Cardiac muscle cell (in vitro differentiated cells and primary cell): ENCODE measurements around the gene PAFAH1B1. TPM values are rescaled to one million over a fixed set of nuclear protein-coding genes. Genes with fewer than 3 reads are reported as not detected.

Experiments used
- DNase-seq, 2 donors: peaks; one replicate each; pipeline versions ENCODE4 v3.0.0 to v3.0.0-alpha.2; 2010 to 2017; ENCODE audit warnings: low read depth in 1 of 2, low spot score in 1 of 2
- H3K27ac ChIP-seq: fragments of 200-600 bp; sonication (generic); 2 replicates; pipeline ENCODE4 v1.5.1; 2016
- H3K27me3 ChIP-seq: fragments of 200-600 bp; sonication (generic); 2 replicates; pipeline ENCODE4 v1.6.0; 2016; ENCODE audit warnings: control low read depth
- H3K36me3 ChIP-seq: fragments of 200-600 bp; sonication (generic); 2 replicates; pipeline ENCODE4 v1.5.1; 2016; ENCODE audit warnings: control low read depth
- H3K4me1 ChIP-seq: fragments of 200-600 bp; sonication (generic); 2 replicates; pipeline ENCODE4 v1.8.1; 2017; ENCODE audit warnings: low read depth, mild to moderate bottlenecking, mixed run types
- H3K4me3 ChIP-seq: fragments of 200-600 bp; sonication (generic); 2 replicates; pipeline ENCODE4 v1.5.1; 2016; ENCODE audit warnings: mild to moderate bottlenecking
- H3K9me3 ChIP-seq: fragments of 200-600 bp; sonication (generic); 2 replicates; pipeline ENCODE4 v1.5.1; 2017; ENCODE audit warnings: low read depth, mild to moderate bottlenecking, control low read depth
- CTCF ChIP-seq: IDR thresholded peaks from 2 replicates; pipeline ENCODE4 v1.5.1; 2012; ENCODE audit warnings: low read depth, mild to moderate bottlenecking, low read length
- polyA plus RNA-seq: library from polyadenylated mRNA; unstranded; fragments of >200 nt; fragmentation: Nextera tagmentation; extraction: Ambion mirVana; gene quantifications from 2 replicates; pipeline ENCODE4 v1.2.1, GENCODE V29; 2016
- total RNA-seq: library from RNA; depleted of rRNA; stranded (reverse); fragments of >200 nt; gene quantifications from 2 replicates; pipeline ENCODE4 v1.2.3, GENCODE V29; 2016

The PAFAH1B1 gene
- total and polyA plus RNA-seq, 2 experiments from 2014 or later, result 49.3 to 79.3 TPM

DNA sequence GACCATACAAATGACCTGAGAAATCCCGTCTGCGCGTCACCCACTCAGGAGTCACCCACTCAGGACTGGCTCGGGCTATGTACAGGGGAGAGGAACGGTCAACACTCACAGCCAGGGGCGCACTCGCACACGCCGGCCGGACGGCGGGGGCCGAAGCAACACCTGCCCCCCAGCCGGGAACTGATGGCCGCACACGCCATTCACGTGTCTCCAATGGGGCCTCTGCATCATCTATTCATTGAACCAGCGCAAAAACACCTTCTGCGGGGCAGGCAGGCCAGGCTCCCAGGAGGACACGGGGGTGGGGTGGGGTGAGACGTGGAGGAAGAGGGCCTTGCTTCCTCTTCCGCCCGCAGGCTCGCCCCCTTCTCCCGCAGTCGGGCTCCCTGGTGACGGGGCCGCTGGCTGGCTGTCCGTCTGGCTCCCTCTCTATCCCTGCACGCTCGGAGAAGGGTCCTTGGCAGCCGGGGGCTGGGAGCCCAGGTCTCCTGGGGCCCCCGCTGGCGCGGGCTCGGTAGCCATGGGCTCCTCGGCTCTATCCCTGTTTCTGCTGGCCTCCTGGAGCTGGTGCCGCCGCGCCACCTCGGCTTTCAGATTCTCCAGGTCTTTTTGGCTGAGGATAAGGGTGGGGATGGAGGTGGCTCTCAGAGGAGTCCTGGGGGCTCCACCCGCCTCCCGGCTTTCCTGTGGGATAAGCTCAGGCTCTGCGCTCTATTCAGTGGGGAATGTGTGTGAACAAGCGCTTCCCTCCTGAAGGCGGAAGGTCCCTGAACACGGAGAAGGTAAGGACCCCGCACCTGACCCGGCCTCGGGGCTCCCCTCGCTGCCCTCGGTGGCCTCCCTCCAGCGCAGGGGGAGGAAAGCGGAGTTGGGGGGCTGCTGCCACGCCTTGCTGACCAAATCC is 97.0 kb downstream of the PAFAH1B1 start:
- peaks cover 4% of the 10 kb centered on the region for H3K4me1 ChIP-seq
- peaks cover 19% of the 10 kb centered on the region for H3K36me3 ChIP-seq
- no peak for DNase-seq
- TF ChIP-seq CTCF, result no peak
- no peaks in the 10 kb centered on the region for H3K9me3 ChIP-seq
- H3K27me3 ChIP-seq, result no peaks in the 10 kb centered on the region
- H3K27ac ChIP-seq, result no peak overlapping the region
- H3K4me3 ChIP-seq, result no peak overlapping the region

DNA sequence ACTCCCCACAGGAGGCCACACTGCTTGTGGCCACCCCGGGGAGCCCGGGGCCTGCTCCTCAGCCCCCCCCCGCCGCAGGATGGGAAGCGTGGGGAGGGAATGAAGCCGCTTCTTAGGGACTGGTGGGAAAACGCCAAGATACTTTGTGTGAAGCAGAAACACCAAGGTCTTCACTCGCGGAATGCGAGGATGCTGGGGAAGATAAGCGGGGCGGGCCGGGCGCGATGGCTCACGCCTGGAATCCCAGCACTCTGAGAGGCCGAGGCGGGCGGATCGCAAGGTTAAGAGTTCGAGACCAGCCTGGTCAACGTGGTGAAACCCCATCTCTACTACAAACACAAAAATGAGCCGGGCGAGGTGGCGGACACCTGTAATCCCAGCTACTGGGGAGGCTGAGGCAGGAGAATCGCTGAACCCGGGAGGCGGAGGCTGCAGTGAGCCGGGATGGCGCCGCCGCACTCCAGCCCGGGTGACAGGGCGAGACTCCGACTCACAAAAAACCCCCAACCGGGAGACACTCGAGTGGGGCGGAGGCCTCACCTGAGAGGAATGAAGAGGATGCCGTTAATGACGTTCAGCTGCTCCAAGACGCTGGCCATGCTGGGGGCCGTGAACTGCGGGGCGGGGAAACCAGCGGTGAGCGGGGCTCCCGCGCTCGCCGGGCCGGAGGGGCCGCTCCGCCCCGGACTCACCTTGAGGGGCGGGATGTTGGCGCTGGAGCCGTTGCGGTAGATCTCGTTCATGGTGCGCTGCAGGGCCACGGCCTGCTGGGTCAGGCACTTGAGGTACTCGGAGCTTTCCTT is 97.8 kb downstream of the PAFAH1B1 start:
- TF ChIP-seq CTCF, result no peak
- peaks cover 25% of the 10 kb centered on the region for H3K36me3 ChIP-seq
- H3K4me1 ChIP-seq, result peaks cover 4% of the 10 kb centered on the region
- H3K27ac ChIP-seq, result no peak overlapping the region
- DNase-seq, result no peak
- H3K27me3 ChIP-seq, result no peaks in the 10 kb centered on the region
- H3K4me3 ChIP-seq, result no peak overlapping the region
- no peaks in the 10 kb centered on the region for H3K9me3 ChIP-seq

GRCh38 chr17:2691965-2692780 is 98.7 kb downstream of the PAFAH1B1 start:
- H3K4me3 ChIP-seq, result no peak overlapping the region

DNA sequence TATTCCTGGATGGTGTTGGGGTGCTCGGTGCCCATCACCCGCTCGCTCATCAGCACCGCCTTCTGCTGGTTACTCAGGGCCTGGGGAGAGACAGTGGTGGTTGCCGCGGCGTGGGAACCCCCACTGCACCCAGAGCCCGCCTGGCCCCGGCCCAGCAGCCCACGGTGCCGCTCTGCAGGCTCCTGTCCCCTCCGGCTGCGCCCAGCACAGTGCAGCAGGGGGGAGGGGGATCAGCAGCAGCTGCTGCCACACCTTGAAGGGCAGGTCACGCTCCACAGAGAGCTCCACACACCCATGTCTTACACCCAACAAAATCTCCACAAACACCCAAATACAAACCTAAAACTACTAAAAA is 99.3 kb downstream of the PAFAH1B1 start:
- no peak for TF ChIP-seq CTCF
- H3K4me1 ChIP-seq, result peaks cover 4% of the 10 kb centered on the region
- no peaks in the 10 kb centered on the region for H3K27me3 ChIP-seq
- no peak overlapping the region for H3K4me3 ChIP-seq
- no peaks in the 10 kb centered on the region for H3K9me3 ChIP-seq
- H3K27ac ChIP-seq, result no peak overlapping the region
- peaks cover 32% of the 10 kb centered on the region for H3K36me3 ChIP-seq
- no peak for DNase-seq

More at GRCh38 chr17:2691965-2692780, 98.7 kb downstream of the PAFAH1B1 start:
- no peak overlapping the region for H3K27ac ChIP-seq
- H3K36me3 ChIP-seq, result peaks cover 30% of the 10 kb centered on the region
- peaks cover 4% of the 10 kb centered on the region for H3K4me1 ChIP-seq
- H3K9me3 ChIP-seq, result no peaks in the 10 kb centered on the region
- no peak for TF ChIP-seq CTCF
- H3K27me3 ChIP-seq, result no peaks in the 10 kb centered on the region
- DNase-seq, result no peak
